Stimulated activated CD8-positive, alpha-beta memory T cell treated with anti-CD3 and anti-CD28 coated beads, Interleukin-15, amount 100 ng/mL, for 24 hours (primary cell): Measurements from ENCODE around the gene HSPD1.
"Not testable (repeated sequence)": the region's sequence is repeated elsewhere in the genome, so short reads cannot be mapped to it uniquely, and the experiment has no call there.

Source experiments
- DNase-seq: peaks from one replicate; pipeline ENCODE4 v3.0.0-alpha.2; 2020; ENCODE audit warnings: low read depth

Gene HSPD1

GRCh38 chr2:197496695-197497094 is 2.9 kb downstream of the HSPD1 start:
- no peak for DNase-seq

DNA sequence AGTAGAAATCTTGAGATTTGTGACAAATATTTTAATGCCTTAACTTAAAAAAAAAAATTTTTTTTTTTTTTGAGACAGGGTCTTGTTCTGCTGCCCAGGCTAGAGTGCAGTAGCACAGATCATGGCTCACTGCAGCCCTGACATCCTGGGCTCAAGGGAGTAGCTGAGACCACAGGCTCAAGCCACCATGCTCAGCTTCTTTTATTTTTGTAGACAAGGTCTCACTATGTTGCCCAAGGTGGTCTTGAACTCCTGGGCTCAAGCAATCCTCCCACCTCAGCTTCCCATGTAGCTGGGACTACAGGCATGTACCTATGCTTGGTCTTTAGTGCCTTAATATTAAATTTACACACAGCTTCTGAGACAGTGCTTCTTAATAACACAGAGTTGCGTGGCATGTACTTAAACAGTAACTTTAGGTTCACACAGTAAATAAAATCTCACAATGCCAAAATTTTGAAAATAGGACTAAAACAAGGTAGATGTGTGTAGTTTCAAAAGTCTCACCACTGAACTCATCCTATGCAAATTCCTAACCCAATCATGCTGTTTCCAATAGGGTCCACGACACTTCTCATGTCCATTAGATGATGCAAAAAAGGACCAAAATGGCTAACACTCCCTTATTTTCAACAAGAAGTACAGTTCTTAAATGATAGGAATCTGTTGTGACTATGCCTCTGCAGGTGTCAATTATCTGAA is 4.1 kb downstream of the HSPD1 start:
- DNase-seq, result no peak

GRCh38 chr2:197487385-197487784 is 12.3 kb downstream of the HSPD1 start:
- no peak for DNase-seq

- DNase-seq, result no peak
Measured at GRCh38 chr2:197486175-197486574, 13.5 kb downstream of the HSPD1 start.

GRCh38 chr2:197484248-197484647 is 15.4 kb downstream of the HSPD1 start:
- DNase-seq, result not testable (repeated sequence)

- DNase-seq, result no peak
Measured at GRCh38 chr2:197480165-197481036, 19.2 kb downstream of the HSPD1 start.

GRCh38 chr2:197477797-197478196 is 21.8 kb downstream of the HSPD1 start:
- DNase-seq, result no peak

DNA sequence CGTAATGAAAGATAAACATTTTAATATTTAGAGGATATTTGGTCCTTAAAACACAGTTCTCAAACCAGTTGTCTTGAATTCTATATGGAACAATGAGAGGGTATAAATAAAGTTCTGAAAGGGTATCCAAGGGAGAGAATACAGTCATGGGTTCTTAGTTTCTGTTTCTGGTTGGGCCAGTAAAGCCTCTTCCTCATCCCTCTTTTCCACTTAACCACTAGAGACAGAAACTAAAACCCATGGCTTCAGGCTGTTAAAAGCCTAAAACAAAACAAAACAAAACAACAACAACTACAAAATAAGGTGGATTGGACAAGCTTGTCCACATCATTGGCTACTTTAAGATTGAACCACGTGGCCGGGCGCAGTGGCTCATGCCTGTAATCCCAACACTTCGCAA is 27.5 kb downstream of the HSPD1 start:
- DNase-seq, result no peak

- no peak for DNase-seq
Measured at GRCh38 chr2:197464175-197464574, 35.5 kb downstream of the HSPD1 start.

- DNase-seq, result no peak
Measured at GRCh38 chr2:197461057-197461456, 38.6 kb downstream of the HSPD1 start.

- no peak for DNase-seq
Measured at GRCh38 chr2:197460649-197461048, 39.0 kb downstream of the HSPD1 start.

GRCh38 chr2:197455428-197455827 is 44.2 kb downstream of the HSPD1 start:
- DNase-seq, result no peak

DNA sequence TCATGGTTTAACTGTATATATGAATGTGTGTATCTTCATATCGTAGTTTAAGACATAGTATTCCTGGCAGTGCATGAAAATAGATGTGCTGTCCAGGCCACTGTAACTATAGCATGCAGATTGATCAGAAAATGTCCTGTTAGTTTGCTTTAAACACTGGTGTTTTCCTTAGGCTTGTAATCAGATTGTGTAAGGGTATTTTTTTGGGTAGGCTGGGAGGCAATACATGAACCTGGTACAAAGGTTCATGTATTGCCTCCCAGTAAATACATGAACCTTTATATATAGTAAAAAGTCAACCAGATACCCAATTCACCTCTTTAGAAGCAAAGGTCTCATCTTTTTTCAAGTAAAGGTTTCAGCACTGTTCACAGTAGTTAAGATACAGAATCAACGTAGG is 44.7 kb downstream of the HSPD1 start:
- DNase-seq, result no peak

GRCh38 chr2:197453914-197454398 is 45.7 kb downstream of the HSPD1 start:
- DNase-seq, result no peak

- peak; percentile 87 for DNase-seq
Measured at GRCh38 chr2:197453123-197453913, 46.3 kb downstream of the HSPD1 start, which contains the start of gene COQ10B. TSS of gene COQ10B (plus strand) at chr2:197453552. CDS start at chr2:197453561, 9 bp downstream.

DNA sequence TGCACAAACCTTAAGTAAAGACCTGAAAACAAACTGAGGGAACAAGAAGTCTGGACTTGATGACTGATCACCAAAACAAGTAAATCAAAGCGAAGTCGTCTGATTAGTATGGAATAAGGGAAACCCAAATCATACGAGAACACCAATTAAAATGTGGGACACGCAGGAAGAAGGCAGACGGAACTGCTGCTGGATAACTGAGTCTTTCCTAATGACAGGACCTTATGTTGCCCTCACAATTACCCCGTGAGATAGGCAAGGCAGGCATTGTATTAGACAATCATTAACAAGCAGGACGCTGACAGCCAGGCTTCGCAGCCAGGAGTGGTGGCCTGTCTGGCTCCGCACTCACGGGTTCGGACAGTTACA is 46.9 kb downstream of the HSPD1 start:
- no peak for DNase-seq

GRCh38 chr2:197450935-197451358 is 48.7 kb downstream of the HSPD1 start:
- not testable (repeated sequence) for DNase-seq

- no peak for DNase-seq
Measured at GRCh38 chr2:197450465-197450864, 49.2 kb downstream of the HSPD1 start.

GRCh38 chr2:197446844-197447243 is 52.8 kb downstream of the HSPD1 start:
- no peak for DNase-seq

GRCh38 chr2:197445746-197446145 is 53.9 kb downstream of the HSPD1 start:
- DNase-seq, result no peak

DNA sequence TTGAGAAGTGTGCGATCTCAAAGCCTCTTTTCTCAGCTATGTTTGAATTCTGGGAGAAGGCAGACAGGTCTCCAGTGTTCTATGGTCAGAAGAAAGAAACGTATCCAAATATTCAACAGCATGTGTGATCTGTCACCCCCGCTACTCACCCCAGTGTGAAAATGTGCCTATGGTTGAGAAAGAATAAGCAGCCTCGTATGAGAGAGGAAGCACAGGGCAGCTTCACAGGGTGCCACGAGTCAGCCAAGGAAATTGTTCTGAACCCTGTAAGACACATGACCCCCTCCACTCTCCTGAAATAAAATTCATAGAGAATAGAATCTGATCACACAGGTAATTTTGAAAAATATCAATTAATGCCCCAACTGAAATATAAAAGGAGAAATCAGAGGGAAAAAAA is 56.8 kb downstream of the HSPD1 start:
- no peak for DNase-seq

DNA sequence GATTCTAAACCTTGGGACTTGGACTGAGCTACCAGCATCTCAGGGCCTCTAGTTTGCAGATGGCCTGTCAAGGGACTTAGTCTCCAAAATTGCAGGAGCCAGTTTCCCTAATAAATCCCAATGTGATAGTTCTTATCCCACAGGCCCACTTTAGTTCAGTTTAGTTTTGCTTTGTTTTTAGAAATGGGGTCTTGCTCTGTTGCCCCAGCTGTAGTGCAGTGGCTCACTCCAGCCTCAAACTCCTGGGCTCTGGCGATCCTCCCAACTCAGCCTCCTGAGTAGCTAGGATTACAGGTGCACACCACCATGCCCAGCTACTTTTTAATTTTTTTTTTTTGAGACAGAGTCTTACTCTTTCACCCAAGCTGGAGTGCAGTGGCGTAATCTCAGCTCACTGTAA is 62.3 kb downstream of the HSPD1 start:
- DNase-seq, result no peak
